ENCODE measurements around the gene IQUB.
"Not testable (repeated sequence)": the region's sequence is repeated elsewhere in the genome, so short reads cannot be mapped to it uniquely, and the experiment has no call there.

- TF ChIP-seq CTCF (IDR thresholded peaks at IDR 0.05; ENCODE audit: poor library complexity, severe bottlenecking); POLR2AphosphoS5 (IDR thresholded peaks at IDR 0.05); EZH2 (IDR thresholded peaks at IDR 0.05; ENCODE audit: borderline replicate concordance, insufficient read depth, low read length, poor library complexity, severe bottlenecking); EP300 (conservative IDR thresholded peaks at IDR 0.05; ENCODE audit: poor library complexity, severe bottlenecking); SMC3 (conservative IDR thresholded peaks at IDR 0.05; ENCODE audit: poor library complexity); RAD21 (conservative IDR thresholded peaks at IDR 0.05): not testable (repeated sequence)
Observed at GRCh38 chr7:123478056-123478455, 56.3 kb downstream of the IQUB start.
